Measurements from ENCODE around the gene ASH1L.
"Not testable (repeated sequence)": the region's sequence is repeated elsewhere in the genome, so short reads cannot be mapped to it uniquely, and the experiment has no call there.

Gene ASH1L

GRCh38 chr1:155562581-155563376 is at the start of gene ASH1L:
TSS of gene ASH1L (minus strand) at chr1:155562803. CDS start at chr1:155521519, 41,284 bp downstream.
- DNase-seq (ENCODE audit: low read depth in 2 of 2), result peak; percentile 90 to 92

- not testable (repeated sequence) for DNase-seq (ENCODE audit: low read depth in 2 of 2)
These were observed 47.6 kb upstream of the ASH1L start for GRCh38 chr1:155610257-155610647.

- DNase-seq (ENCODE audit: low read depth in 2 of 2), result peak; percentile 96 to 97
These were observed 47.1 kb upstream of the ASH1L start, which contains the start of gene MSTO1 for GRCh38 chr1:155609515-155610256. TSS of gene MSTO1 (plus strand) at chr1:155610218. CDS start at chr1:155610249, 31 bp downstream.

- DNase-seq (ENCODE audit: low read depth in 2 of 2), result no peak
These were observed 46.3 kb upstream of the ASH1L start for GRCh38 chr1:155608888-155609225.

GRCh38 chr1:155607708-155608107 is 45.1 kb upstream of the ASH1L start:
- no peak for DNase-seq (ENCODE audit: low read depth in 2 of 2)

- not testable (repeated sequence) for DNase-seq (ENCODE audit: low read depth in 2 of 2)
These were observed 37.4 kb upstream of the ASH1L start for GRCh38 chr1:155599828-155600572.

- DNase-seq (ENCODE audit: low read depth in 2 of 2), result no peak
These were observed 36.3 kb upstream of the ASH1L start for GRCh38 chr1:155598842-155599331.

- no peak for DNase-seq (ENCODE audit: low read depth in 2 of 2)
These were observed 34.3 kb upstream of the ASH1L start for GRCh38 chr1:155596864-155597263.

- not testable (repeated sequence) for DNase-seq (ENCODE audit: low read depth in 2 of 2)
These were observed 33.4 kb upstream of the ASH1L start for GRCh38 chr1:155595877-155596474.

- DNase-seq (ENCODE audit: low read depth in 2 of 2), result peak in 1 of 2 donors; percentile 8
These were observed 29.2 kb upstream of the ASH1L start for GRCh38 chr1:155591770-155592169.

GRCh38 chr1:155590516-155591247 is 28.1 kb upstream of the ASH1L start:
- not testable (repeated sequence) for DNase-seq (ENCODE audit: low read depth in 2 of 2)

GRCh38 chr1:155589282-155589681 is 26.7 kb upstream of the ASH1L start:
- not testable (repeated sequence) for DNase-seq (ENCODE audit: low read depth in 2 of 2)

GRCh38 chr1:155583846-155584245 is 21.2 kb upstream of the ASH1L start:
- not testable (repeated sequence) for DNase-seq (ENCODE audit: low read depth in 2 of 2)

GRCh38 chr1:155575608-155576007 is 13.0 kb upstream of the ASH1L start:
- not testable (repeated sequence) for DNase-seq (ENCODE audit: low read depth in 2 of 2)

- no peak for DNase-seq (ENCODE audit: low read depth in 2 of 2)
These were observed 11.5 kb upstream of the ASH1L start for GRCh38 chr1:155574077-155574476.

GRCh38 chr1:155570593-155570990 is 8.0 kb upstream of the ASH1L start:
- DNase-seq (ENCODE audit: low read depth in 2 of 2), result no peak

- DNase-seq (ENCODE audit: low read depth in 2 of 2), result no peak
These were observed 7.5 kb upstream of the ASH1L start for GRCh38 chr1:155569988-155570592.

- DNase-seq (ENCODE audit: low read depth in 2 of 2), result not testable (repeated sequence)
These were observed 897 bp upstream of the ASH1L start for GRCh38 chr1:155563377-155564022.

- DNase-seq (ENCODE audit: low read depth in 2 of 2), result peak; percentile 23 to 61
These were observed 623 bp downstream of the ASH1L start for GRCh38 chr1:155561779-155562580.

All from stimulated activated CD8-positive, alpha-beta memory T cell treated with anti-CD3 and anti-CD28 coated beads, Interleukin-7, amount 100 ng/mL, for 4 hours (primary cell).